HG02840 (cell line): Measurements from ENCODE around the gene NANOS3.
"Not testable (repeated sequence)": the region's sequence is repeated elsewhere in the genome, so short reads cannot be mapped to it uniquely, and the experiment has no call there.

Experiments used
- ATAC-seq: cut with Tn5 transposase; IDR thresholded peaks from one replicate; pipeline ENCODE4 v1.9.1; 2021; ENCODE audit warnings: mild to moderate bottlenecking, moderate library complexity, moderate number of reproducible peaks; ENCODE audit not compliant: unreplicated experiment, low FRiP score

Gene NANOS3

DNA sequence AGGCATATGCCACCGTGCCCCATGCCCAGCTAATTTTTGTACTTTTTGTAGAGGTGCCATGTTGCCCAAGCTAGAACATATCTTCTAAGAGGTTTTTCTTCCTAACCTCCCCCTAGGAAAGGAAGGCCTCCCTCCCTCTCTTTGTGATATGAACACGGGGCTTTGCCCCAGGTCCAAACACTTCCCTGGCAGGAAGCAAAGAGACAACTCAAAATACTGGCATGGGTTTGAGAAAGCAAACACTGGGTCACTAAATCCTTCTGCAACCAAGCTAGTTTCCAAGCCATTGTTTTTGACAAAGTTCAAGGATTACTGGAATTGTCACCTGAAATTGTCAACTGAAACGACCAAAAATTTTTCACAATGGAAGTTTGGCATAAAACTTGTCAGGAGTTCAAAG lies 37.8 kb downstream of the NANOS3 start:
- ATAC-seq: no peak

DNA sequence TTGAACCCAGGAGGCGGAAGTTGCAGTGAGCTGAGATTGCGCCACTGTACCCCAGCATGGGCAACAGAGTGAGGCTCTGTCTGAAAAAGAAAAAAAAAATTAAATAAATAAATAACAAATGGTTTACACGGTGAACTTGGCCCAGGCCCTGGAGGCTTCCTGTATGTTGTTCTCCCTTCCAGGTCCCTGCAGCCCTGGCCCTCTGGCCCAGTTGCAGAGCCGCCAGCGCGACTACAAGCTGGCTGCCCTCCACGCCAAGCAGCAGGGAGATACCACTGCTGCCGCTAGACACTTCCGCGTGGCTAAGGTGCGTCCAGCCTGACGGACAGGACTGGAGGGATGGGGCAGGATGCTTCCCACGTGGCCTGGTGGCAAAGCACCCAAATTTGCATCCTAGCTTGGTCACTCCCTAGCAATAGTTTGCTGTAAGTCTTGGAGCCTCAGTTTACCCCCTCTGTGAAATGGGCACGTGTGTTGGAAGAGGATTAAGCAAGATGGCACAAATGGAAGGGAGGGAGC lies 41.0 kb downstream of the NANOS3 start:
- no peak for ATAC-seq

GRCh38 chr19:13918726-13919411 lies 41.9 kb downstream of the NANOS3 start:
- no peak for ATAC-seq

- ATAC-seq: no peak
Measured at GRCh38 chr19:13920524-13920923, 43.6 kb downstream of the NANOS3 start.

DNA sequence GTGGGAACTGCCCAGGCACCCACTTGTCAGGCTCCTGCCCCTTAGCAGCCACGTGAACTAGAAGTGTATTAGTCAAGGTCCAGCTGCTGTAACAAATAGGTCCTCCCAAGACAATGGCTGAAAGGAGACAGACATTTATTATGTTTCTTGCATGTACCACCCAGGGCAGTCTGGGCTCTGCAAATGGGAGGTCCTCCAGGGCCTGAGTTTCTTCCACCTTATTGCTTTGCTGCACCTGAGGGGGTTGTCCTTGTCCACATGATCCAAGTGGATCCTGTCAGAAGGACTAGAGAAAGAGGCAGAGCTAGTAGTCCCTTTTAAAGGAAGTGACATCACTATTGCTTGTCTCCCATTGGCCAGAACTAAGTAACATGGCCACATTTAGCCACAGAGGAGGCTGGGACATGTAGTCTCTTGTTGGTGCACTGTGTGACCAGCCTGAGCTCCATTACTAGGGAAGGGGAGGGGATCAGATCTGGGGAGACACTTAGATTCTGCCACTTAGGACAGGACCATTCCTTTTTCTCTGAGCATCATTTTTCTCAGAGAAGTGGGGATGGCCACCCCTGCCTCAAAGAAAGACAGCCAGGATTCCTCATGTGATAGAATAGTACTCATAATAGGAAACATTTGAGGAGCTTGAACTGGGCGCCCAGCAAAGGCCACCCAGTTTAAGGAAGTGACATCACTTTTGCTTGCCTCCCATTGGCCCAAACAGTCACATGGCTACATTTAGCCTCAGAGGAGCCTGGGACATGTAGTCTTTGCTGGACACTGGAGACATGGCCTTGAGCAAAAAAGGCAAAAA lies 44.2 kb downstream of the NANOS3 start:
- no peak for ATAC-seq

- not testable (repeated sequence) for ATAC-seq
Measured at GRCh38 chr19:13922118-13922517, 45.2 kb downstream of the NANOS3 start.

- no peak for ATAC-seq
Measured at GRCh38 chr19:13923194-13923987, 46.5 kb downstream of the NANOS3 start.

DNA sequence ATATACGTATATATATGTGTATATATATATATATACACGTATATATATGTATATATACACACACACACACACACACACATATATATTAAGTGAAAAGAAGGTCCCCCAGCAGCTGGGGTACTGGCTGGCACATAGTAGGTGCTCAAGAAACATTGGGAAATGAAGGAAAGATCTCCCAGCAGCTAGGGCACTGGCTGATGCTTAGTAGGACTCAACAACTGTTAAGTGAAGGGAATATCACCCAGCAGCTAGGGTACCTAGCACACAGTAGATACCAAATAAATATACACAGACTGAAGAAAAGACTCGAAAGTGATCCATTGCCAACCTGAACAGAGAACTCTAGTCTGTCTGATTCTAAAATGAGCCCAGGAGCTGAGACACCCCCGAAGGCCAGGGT lies 49.1 kb downstream of the NANOS3 start:
- ATAC-seq: no peak

DNA sequence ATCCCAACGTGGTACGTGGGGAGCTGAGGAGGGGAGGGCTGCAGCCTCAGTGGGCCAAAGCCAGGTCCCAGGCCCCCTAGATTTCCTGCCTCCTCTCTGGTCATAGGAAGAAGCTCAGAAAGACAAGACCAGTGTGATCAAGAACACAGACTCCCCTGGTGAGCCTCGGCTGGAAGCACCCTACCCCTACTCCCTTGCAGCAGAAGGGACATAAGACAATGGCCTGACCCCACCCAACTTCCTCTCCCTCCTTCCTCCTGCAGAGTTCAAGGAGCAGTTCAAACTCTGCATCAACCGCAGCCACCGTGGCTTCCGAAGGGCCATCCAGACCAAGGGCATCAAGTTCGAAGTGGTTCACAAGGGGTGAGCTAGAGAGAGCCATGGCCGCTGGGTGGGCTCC lies 49.8 kb downstream of the NANOS3 start:
- ATAC-seq: no peak

DNA sequence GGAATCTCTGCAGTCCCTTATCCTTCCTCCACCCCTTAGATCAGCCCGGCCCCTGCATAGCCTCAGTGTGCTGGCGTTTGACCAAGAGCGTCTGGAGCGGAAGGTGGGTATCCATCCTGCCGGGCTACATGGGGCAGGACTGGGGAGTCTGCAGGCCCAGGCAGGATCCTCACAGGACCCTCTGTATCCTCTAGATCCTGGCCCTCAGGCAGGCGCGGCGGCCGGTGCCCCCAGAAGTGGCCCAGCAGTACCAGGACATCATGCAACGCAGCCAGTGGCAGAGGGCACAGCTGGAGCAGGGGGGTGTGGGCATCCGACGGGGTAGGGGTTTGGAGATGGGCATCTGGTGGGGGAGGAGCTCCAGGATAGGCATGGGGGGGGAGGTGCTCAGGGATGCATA lies 52.4 kb downstream of the NANOS3 start:
- no peak for ATAC-seq

GRCh38 chr19:13929956-13930355 lies 53.0 kb downstream of the NANOS3 start:
- ATAC-seq: no peak
